ENCODE results near the gene TMEM132C.

Gene TMEM132C

DNA sequence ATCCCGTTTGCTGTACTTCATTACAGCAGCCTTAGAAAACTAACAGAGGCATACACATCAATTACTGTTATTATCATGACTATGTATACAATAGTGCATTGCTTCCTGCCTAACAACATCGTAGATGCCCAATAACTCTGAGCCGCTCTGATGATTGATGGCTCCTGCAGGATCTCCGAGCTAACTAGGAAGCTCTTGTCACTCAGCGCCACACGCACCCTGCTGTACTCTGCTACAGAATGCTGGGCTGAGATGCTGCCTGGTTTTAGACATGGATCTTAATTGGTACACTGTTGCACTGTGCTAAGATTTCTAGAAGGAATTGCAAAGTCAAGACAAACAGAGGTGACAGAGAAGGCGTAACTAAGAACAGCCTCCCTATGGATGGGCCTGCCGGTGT lies 387.5 kb downstream of the TMEM132C start (continued):
- no peak for TF ChIP-seq HIC1 (tag by site-specific recombination; IDR thresholded peaks at IDR 0.05)

GRCh38 chr12:128657378-128657777 lies 390.4 kb downstream of the TMEM132C start:
- no peak overlapping the region for H3K27ac ChIP-seq (ENCODE audit: extremely low read depth, low read depth, low read length)
- no peaks in the 10 kb centered on the region for H3K9me3 ChIP-seq (ENCODE audit: control insufficient read depth, insufficient read depth, low read depth, low read length)
- H3K4me1 ChIP-seq (ENCODE audit: control insufficient read depth, insufficient read depth, low read length): no peaks in the 10 kb centered on the region
- no peaks in the 10 kb centered on the region for H3K36me3 ChIP-seq (ENCODE audit: control insufficient read depth in 2 of 2, insufficient read depth in 1 of 2, low read length in 2 of 2)
- CTCF ChIA-PET: no interaction called here
- no peak for TF ChIP-seq SALL2 (tag by site-specific recombination; IDR thresholded peaks at IDR 0.05; ENCODE audit: borderline replicate concordance)
- H3K4me3 ChIP-seq (ENCODE audit: low read depth, low read length): no peak overlapping the region
- POLR2A ChIA-PET: no interaction called here

DNA sequence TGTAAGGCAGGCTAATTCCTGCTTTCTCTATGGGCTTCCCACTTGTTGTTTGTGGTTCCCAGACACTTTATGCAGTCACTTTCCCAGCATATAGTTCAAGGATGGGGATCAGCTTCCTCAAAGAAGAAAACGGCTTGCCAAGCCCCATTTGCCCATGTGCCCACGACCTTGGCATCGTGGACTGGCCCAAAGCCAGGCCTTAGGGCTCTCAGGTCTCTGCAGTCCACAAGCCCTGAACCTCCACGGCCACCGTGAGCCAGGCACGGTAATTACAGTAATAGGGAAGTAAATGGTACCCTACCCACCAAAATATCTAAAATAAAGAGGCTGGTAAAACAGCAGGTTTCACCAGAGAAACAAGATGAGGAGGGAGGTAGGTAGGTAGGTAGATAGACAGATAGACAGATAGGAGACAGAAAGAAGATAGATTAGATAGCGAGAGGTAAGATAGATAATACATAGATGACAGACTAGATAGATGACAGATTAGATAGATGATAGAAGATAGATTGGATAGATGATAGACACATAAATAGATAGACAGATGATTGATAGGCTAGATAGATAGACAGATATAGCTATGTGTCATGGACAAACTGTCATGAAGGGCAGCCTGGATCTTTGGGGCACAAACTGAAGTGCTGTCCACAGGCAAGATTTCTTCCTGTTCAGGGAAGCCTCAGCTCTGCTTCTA lies 393.7 kb downstream of the TMEM132C start:
- CTCF ChIA-PET: interaction anchor here (0.5 kb wide), 1 partner anchor 14 kb away, joined by 10 read pairs; no protein-coding TSS in a partner anchor
- Histone ChIP-seq H3K4me1 (ENCODE audit: control insufficient read depth, insufficient read depth, low read length) (no peaks in the 10 kb centered on the region), H3K36me3 (ENCODE audit: control insufficient read depth in 2 of 2, insufficient read depth in 1 of 2, low read length in 2 of 2) (no peaks in the 10 kb centered on the region), H3K27ac (ENCODE audit: extremely low read depth, low read depth, low read length) (no peak overlapping the region), H3K4me3 (ENCODE audit: low read depth, low read length) (no peak overlapping the region), H3K9me3 (ENCODE audit: control insufficient read depth, insufficient read depth, low read depth, low read length) (no peaks in the 10 kb centered on the region)
- POLR2A ChIA-PET: no interaction called here
- TF ChIP-seq ZNF416 (tag by site-specific recombination; IDR thresholded peaks at IDR 0.05) (no peak), ZBTB8A (tag by site-specific recombination; IDR thresholded peaks at IDR 0.05) (no peak), ZNF707 (tag by site-specific recombination; IDR thresholded peaks at IDR 0.05) (no peak), ZFP69B (tag by site-specific recombination; IDR thresholded peaks at IDR 0.05) (no peak), ZNF768 (tag by site-specific recombination; IDR thresholded peaks at IDR 0.05) (no peak)

GRCh38 chr12:128661226-128661569 lies 394.2 kb downstream of the TMEM132C start:
- no peaks in the 10 kb centered on the region for H3K9me3 ChIP-seq (ENCODE audit: control insufficient read depth, insufficient read depth, low read depth, low read length)
- H3K4me3 ChIP-seq (ENCODE audit: low read depth, low read length): no peak overlapping the region
- H3K36me3 ChIP-seq (ENCODE audit: control insufficient read depth in 2 of 2, insufficient read depth in 1 of 2, low read length in 2 of 2): no peaks in the 10 kb centered on the region
- H3K4me1 ChIP-seq (ENCODE audit: control insufficient read depth, insufficient read depth, low read length): no peaks in the 10 kb centered on the region
- ChIA-PET CTCF (no interaction called here), POLR2A (no interaction called here)
- no peak overlapping the region for H3K27ac ChIP-seq (ENCODE audit: extremely low read depth, low read depth, low read length)
- TF ChIP-seq ZNF473 (tag by site-specific recombination; IDR thresholded peaks at IDR 0.05) (no peak), SP3 (tag by site-specific recombination; IDR thresholded peaks at IDR 0.05) (no peak), KLF9 (tag by site-specific recombination; IDR thresholded peaks at IDR 0.05; ENCODE audit: low read depth) (no peak), ZNF10 (tag by site-specific recombination; IDR thresholded peaks at IDR 0.05) (no peak), HOXC10 (CRISPR knock-in tag; IDR thresholded peaks at IDR 0.05) (no peak), ZNF629 (tag by site-specific recombination; IDR thresholded peaks at IDR 0.05) (no peak), KLF8 (tag by site-specific recombination; IDR thresholded peaks at IDR 0.05) (no peak), ZNF704 (tag by site-specific recombination; IDR thresholded peaks at IDR 0.05) (no peak)
- TF ChIP-seq, protein P1, sequence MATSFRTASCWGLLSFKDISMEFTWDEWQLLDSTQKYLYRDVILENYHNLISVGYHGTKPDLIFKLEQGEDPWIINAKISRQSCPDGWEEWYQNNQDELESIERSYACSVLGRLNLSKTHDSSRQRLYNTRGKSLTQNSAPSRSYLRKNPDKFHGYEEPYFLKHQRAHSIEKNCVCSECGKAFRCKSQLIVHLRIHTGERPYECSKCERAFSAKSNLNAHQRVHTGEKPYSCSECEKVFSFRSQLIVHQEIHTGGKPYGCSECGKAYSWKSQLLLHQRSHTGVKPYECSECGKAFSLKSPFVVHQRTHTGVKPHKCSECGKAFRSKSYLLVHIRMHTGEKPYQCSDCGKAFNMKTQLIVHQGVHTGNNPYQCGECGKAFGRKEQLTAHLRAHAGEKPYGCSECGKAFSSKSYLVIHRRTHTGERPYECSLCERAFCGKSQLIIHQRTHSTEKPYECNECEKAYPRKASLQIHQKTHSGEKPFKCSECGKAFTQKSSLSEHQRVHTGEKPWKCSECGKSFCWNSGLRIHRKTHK (tag by site-specific recombination; IDR thresholded peaks at IDR 0.05): no peak
- TF ChIP-seq, protein P2, sequence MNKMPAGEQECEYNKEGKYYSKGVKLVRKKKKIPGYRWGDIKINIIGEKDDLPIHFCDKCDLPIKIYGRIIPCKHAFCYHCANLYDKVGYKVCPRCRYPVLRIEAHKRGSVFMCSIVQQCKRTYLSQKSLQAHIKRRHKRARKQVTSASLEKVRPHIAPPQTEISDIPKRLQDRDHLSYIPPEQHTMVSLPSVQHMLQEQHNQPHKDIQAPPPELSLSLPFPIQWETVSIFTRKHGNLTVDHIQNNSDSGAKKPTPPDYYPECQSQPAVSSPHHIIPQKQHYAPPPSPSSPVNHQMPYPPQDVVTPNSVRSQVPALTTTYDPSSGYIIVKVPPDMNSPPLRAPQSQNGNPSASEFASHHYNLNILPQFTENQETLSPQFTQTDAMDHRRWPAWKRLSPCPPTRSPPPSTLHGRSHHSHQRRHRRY (tag by site-specific recombination; IDR thresholded peaks at IDR 0.05): no peak
- TF ChIP-seq, protein P3, sequence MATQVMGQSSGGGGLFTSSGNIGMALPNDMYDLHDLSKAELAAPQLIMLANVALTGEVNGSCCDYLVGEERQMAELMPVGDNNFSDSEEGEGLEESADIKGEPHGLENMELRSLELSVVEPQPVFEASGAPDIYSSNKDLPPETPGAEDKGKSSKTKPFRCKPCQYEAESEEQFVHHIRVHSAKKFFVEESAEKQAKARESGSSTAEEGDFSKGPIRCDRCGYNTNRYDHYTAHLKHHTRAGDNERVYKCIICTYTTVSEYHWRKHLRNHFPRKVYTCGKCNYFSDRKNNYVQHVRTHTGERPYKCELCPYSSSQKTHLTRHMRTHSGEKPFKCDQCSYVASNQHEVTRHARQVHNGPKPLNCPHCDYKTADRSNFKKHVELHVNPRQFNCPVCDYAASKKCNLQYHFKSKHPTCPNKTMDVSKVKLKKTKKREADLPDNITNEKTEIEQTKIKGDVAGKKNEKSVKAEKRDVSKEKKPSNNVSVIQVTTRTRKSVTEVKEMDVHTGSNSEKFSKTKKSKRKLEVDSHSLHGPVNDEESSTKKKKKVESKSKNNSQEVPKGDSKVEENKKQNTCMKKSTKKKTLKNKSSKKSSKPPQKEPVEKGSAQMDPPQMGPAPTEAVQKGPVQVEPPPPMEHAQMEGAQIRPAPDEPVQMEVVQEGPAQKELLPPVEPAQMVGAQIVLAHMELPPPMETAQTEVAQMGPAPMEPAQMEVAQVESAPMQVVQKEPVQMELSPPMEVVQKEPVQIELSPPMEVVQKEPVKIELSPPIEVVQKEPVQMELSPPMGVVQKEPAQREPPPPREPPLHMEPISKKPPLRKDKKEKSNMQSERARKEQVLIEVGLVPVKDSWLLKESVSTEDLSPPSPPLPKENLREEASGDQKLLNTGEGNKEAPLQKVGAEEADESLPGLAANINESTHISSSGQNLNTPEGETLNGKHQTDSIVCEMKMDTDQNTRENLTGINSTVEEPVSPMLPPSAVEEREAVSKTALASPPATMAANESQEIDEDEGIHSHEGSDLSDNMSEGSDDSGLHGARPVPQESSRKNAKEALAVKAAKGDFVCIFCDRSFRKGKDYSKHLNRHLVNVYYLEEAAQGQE (tag by site-specific recombination; IDR thresholded peaks at IDR 0.05): no peak
- TF ChIP-seq, protein P4, sequence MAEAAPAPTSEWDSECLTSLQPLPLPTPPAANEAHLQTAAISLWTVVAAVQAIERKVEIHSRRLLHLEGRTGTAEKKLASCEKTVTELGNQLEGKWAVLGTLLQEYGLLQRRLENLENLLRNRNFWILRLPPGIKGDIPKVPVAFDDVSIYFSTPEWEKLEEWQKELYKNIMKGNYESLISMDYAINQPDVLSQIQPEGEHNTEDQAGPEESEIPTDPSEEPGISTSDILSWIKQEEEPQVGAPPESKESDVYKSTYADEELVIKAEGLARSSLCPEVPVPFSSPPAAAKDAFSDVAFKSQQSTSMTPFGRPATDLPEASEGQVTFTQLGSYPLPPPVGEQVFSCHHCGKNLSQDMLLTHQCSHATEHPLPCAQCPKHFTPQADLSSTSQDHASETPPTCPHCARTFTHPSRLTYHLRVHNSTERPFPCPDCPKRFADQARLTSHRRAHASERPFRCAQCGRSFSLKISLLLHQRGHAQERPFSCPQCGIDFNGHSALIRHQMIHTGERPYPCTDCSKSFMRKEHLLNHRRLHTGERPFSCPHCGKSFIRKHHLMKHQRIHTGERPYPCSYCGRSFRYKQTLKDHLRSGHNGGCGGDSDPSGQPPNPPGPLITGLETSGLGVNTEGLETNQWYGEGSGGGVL (tag by site-specific recombination; IDR thresholded peaks at IDR 0.05): no peak

All from HEK293 (cell line).